Measurements from ENCODE around the gene CACNA1D.

Gene CACNA1D

GRCh38 chr3:53606793-53607192, 112.4 kb downstream of the CACNA1D start:
- no peak overlapping the region for H3K4me3 ChIP-seq (ENCODE audit: insufficient read depth, low read length, poor library complexity, severe bottlenecking)
- H3K9ac ChIP-seq (ENCODE audit: low read length) = no peak overlapping the region
- no peaks in the 10 kb centered on the region for H3K9me3 ChIP-seq (ENCODE audit: insufficient read depth, low read length)
- no peaks in the 10 kb centered on the region for H3K9me2 ChIP-seq (replicated peaks; ENCODE audit: insufficient read depth, low read length)
- no peak overlapping the region for H3K4me2 ChIP-seq (ENCODE audit: low read depth, low read length, poor library complexity, severe bottlenecking)
- no peaks in the 10 kb centered on the region for H3K27me3 ChIP-seq (ENCODE audit: low read length)
- H4K20me1 ChIP-seq (ENCODE audit: low read depth, low read length) = no peaks in the 10 kb centered on the region
- no peaks in the 10 kb centered on the region for H3K79me2 ChIP-seq (ENCODE audit: insufficient read depth, low read length)
- H2AFZ ChIP-seq (ENCODE audit: low read depth, low read length, severe bottlenecking) = no peak overlapping the region
- H3K27ac ChIP-seq (ENCODE audit: low read depth, low read length) = no peak overlapping the region
- no peaks in the 10 kb centered on the region for H3F3A ChIP-seq (ENCODE audit: insufficient read depth)
- TF ChIP-seq, protein P1, sequence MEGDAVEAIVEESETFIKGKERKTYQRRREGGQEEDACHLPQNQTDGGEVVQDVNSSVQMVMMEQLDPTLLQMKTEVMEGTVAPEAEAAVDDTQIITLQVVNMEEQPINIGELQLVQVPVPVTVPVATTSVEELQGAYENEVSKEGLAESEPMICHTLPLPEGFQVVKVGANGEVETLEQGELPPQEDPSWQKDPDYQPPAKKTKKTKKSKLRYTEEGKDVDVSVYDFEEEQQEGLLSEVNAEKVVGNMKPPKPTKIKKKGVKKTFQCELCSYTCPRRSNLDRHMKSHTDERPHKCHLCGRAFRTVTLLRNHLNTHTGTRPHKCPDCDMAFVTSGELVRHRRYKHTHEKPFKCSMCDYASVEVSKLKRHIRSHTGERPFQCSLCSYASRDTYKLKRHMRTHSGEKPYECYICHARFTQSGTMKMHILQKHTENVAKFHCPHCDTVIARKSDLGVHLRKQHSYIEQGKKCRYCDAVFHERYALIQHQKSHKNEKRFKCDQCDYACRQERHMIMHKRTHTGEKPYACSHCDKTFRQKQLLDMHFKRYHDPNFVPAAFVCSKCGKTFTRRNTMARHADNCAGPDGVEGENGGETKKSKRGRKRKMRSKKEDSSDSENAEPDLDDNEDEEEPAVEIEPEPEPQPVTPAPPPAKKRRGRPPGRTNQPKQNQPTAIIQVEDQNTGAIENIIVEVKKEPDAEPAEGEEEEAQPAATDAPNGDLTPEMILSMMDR (IDR thresholded peaks at IDR 0.05; ENCODE audit: insufficient read depth, low read length, poor library complexity, severe bottlenecking) = no peak
- TF ChIP-seq EZH2phosphoT487 (conservative IDR thresholded peaks at IDR 0.05; ENCODE audit: low read length) = no peak
- no peaks in the 10 kb centered on the region for H3K36me3 ChIP-seq (ENCODE audit: low read length)

GRCh38 chr3:53612508-53612907, 118.1 kb downstream of the CACNA1D start:
- Histone ChIP-seq H3K79me2 (ENCODE audit: insufficient read depth, low read length) (no peaks in the 10 kb centered on the region), H3F3A (ENCODE audit: insufficient read depth) (no peaks in the 10 kb centered on the region), H3K27me3 (ENCODE audit: low read length) (no peaks in the 10 kb centered on the region), H2AFZ (ENCODE audit: low read depth, low read length, severe bottlenecking) (no peak overlapping the region), H3K9ac (ENCODE audit: low read length) (no peak overlapping the region), H3K9me3 (ENCODE audit: insufficient read depth, low read length) (no peaks in the 10 kb centered on the region), H3K4me3 (ENCODE audit: insufficient read depth, low read length, poor library complexity, severe bottlenecking) (no peak overlapping the region), H3K36me3 (ENCODE audit: low read length) (no peaks in the 10 kb centered on the region), H3K27ac (ENCODE audit: low read depth, low read length) (no peak overlapping the region), H3K4me2 (ENCODE audit: low read depth, low read length, poor library complexity, severe bottlenecking) (no peak overlapping the region), H4K20me1 (ENCODE audit: low read depth, low read length) (no peaks in the 10 kb centered on the region), H3K9me2 (replicated peaks; ENCODE audit: insufficient read depth, low read length) (no peaks in the 10 kb centered on the region)
- TF ChIP-seq, protein P1 (IDR thresholded peaks at IDR 0.05; ENCODE audit: insufficient read depth, low read length, poor library complexity, severe bottlenecking) = no peak
- no peak for TF ChIP-seq EZH2phosphoT487 (conservative IDR thresholded peaks at IDR 0.05; ENCODE audit: low read length)

GRCh38 chr3:53613125-53613524, 118.7 kb downstream of the CACNA1D start:
- H4K20me1 ChIP-seq (ENCODE audit: low read depth, low read length) = no peaks in the 10 kb centered on the region
- H3K9ac ChIP-seq (ENCODE audit: low read length) = no peak overlapping the region
- H3K79me2 ChIP-seq (ENCODE audit: insufficient read depth, low read length) = no peaks in the 10 kb centered on the region
- no peaks in the 10 kb centered on the region for H3K27me3 ChIP-seq (ENCODE audit: low read length)
- no peak overlapping the region for H2AFZ ChIP-seq (ENCODE audit: low read depth, low read length, severe bottlenecking)
- H3K9me3 ChIP-seq (ENCODE audit: insufficient read depth, low read length) = no peaks in the 10 kb centered on the region
- H3K27ac ChIP-seq (ENCODE audit: low read depth, low read length) = no peak overlapping the region
- H3K4me2 ChIP-seq (ENCODE audit: low read depth, low read length, poor library complexity, severe bottlenecking) = no peak overlapping the region
- no peaks in the 10 kb centered on the region for H3F3A ChIP-seq (ENCODE audit: insufficient read depth)
- no peaks in the 10 kb centered on the region for H3K36me3 ChIP-seq (ENCODE audit: low read length)
- H3K9me2 ChIP-seq (replicated peaks; ENCODE audit: insufficient read depth, low read length) = no peaks in the 10 kb centered on the region
- no peak overlapping the region for H3K4me3 ChIP-seq (ENCODE audit: insufficient read depth, low read length, poor library complexity, severe bottlenecking)
- no peak for TF ChIP-seq EZH2phosphoT487 (conservative IDR thresholded peaks at IDR 0.05; ENCODE audit: low read length)
- TF ChIP-seq, protein P1 (IDR thresholded peaks at IDR 0.05; ENCODE audit: insufficient read depth, low read length, poor library complexity, severe bottlenecking) = no peak

Measured in SU-DHL-6 (cell line).